Trophoblast cell (in vitro differentiated cells and primary cell): ENCODE measurements around the gene ZNF692.

Source experiments
- DNase-seq, 2 donors: peaks; one replicate each; pipeline ENCODE4 v3.0.0-alpha.2; 2016
- H2AFZ ChIP-seq: 2 replicates; pipeline ENCODE4 v1.6.1; 2013; ENCODE audit warnings: low read length, moderate library complexity, mild to moderate bottlenecking; ENCODE audit not compliant: insufficient read depth, poor library complexity
- H2AK5ac ChIP-seq: 2 replicates; pipeline ENCODE4 v1.6.1; 2013; ENCODE audit warnings: mild to moderate bottlenecking, low read length
- H2BK120ac ChIP-seq: 2 replicates; pipeline ENCODE4 v1.6.1; 2013; ENCODE audit warnings: low read length, mild to moderate bottlenecking, moderate library complexity; ENCODE audit not compliant: insufficient read depth, poor library complexity
- H2BK12ac ChIP-seq: 2 replicates; pipeline ENCODE4 v1.6.1; 2013; ENCODE audit warnings: mild to moderate bottlenecking, low read length, moderate library complexity
- H2BK5ac ChIP-seq: 2 replicates; pipeline ENCODE4 v1.6.1; 2013; ENCODE audit warnings: low read length, low read depth, moderate library complexity, mild to moderate bottlenecking; ENCODE audit not compliant: poor library complexity
- H3K14ac ChIP-seq: 2 replicates; pipeline ENCODE4 v1.6.1; 2013; ENCODE audit warnings: mild to moderate bottlenecking, low read length
- H3K18ac ChIP-seq: 2 replicates; pipeline ENCODE4 v1.6.1; 2013; ENCODE audit warnings: mild to moderate bottlenecking, low read length
- H3K23ac ChIP-seq: 2 replicates; pipeline ENCODE4 v1.6.1; 2013; ENCODE audit warnings: low read length
- H3K27ac ChIP-seq: 2 replicates; pipeline ENCODE4 v1.5.1; 2013; ENCODE audit warnings: low read depth, mild to moderate bottlenecking, inconsistent platforms, low read length, moderate library complexity
- H3K27me3 ChIP-seq: 2 replicates; pipeline ENCODE4 v1.6.1; 2013; ENCODE audit warnings: inconsistent platforms, mild to moderate bottlenecking, low read length, moderate library complexity; ENCODE audit not compliant: insufficient read depth
- H3K36me3 ChIP-seq, 2 experiments: 1 replicate in 1 of 2; 2 replicates in 1 of 2; pipeline ENCODE4 v1.6.1; 2013; ENCODE audit warnings: low read length in 2 of 2, mild to moderate bottlenecking in 2 of 2, moderate library complexity in 1 of 2; ENCODE audit not compliant: insufficient read depth in 2 of 2, control insufficient read depth in 1 of 2
- H3K4ac ChIP-seq: 2 replicates; pipeline ENCODE4 v1.6.1; 2013; ENCODE audit warnings: low read depth, mild to moderate bottlenecking, low read length, moderate library complexity
- H3K4me1 ChIP-seq, 2 experiments: 1 replicate in 1 of 2; 2 replicates in 1 of 2; pipeline ENCODE4 v1.6.1; 2013; ENCODE audit warnings: low read length in 2 of 2, mild to moderate bottlenecking in 2 of 2, moderate library complexity in 1 of 2; ENCODE audit not compliant: insufficient read depth in 2 of 2, control insufficient read depth in 1 of 2
- H3K4me2 ChIP-seq: 2 replicates; pipeline ENCODE4 v1.6.1; 2013; ENCODE audit warnings: inconsistent platforms, mild to moderate bottlenecking, low read length, moderate library complexity
- H3K4me3 ChIP-seq: 2 replicates; pipeline ENCODE4 v1.5.1; 2013; ENCODE audit warnings: mild to moderate bottlenecking, low read depth, low read length, inconsistent platforms
- H3K79me1 ChIP-seq: one replicate; pipeline ENCODE4 v1.6.1; 2013; ENCODE audit warnings: low read length
- H3K79me2 ChIP-seq: 2 replicates; pipeline ENCODE4 v1.6.1; 2013; ENCODE audit warnings: low read length, mild to moderate bottlenecking; ENCODE audit not compliant: control insufficient read depth, insufficient read depth, poor library complexity
- H3K9ac ChIP-seq: 2 replicates; pipeline ENCODE4 v1.6.1; 2013; ENCODE audit warnings: mild to moderate bottlenecking, low read length
- H3K9me3 ChIP-seq: 2 replicates; pipeline ENCODE4 v1.6.1; 2013; ENCODE audit warnings: low read depth, mild to moderate bottlenecking, control low read depth, inconsistent platforms, low read length; ENCODE audit not compliant: insufficient read depth
- H4K12ac ChIP-seq: 2 replicates; pipeline ENCODE4 v1.6.1; 2013; ENCODE audit warnings: low read depth, mild to moderate bottlenecking, low read length, moderate library complexity
- H4K8ac ChIP-seq: 2 replicates; pipeline ENCODE4 v1.6.1; 2013; ENCODE audit warnings: low read depth, mild to moderate bottlenecking, low read length, moderate library complexity
- H4K91ac ChIP-seq: one replicate; pipeline ENCODE4 v1.6.1; 2013; ENCODE audit warnings: low read depth, mild to moderate bottlenecking, low read length, moderate library complexity
- WGBS: extraction: QIAGEN DNeasy Blood & Tissue Kit; methylation state at CpG from one replicate; pipeline ENCODE4 v1.1.7; 2013; ENCODE audit warnings: missing lambda C conversion rate; ENCODE audit not compliant: insufficient read length, insufficient coverage; ENCODE audit errors: extremely low coverage; 5-methylcytosine and 5-hydroxymethylcytosine counted together

The ZNF692 gene

GRCh38 chr1:248905662-248906008 is 46.8 kb upstream of the ZNF692 start:
- Histone ChIP-seq H2BK12ac (no peak overlapping the region), H2BK5ac (peak overlapping the region; percentile 9), H3K18ac (no peak overlapping the region), H3K9ac (peak overlapping the region; percentile 78), H3K4ac (no peak overlapping the region), H3K4me1 (peaks cover 3 to 7% of the 10 kb centered on the region in 2 experiments), H3K27ac (peak overlapping the region; percentile 38), H3K4me3 (peak overlapping the region; percentile 61), H3K79me1 (peaks cover 12% of the 10 kb centered on the region), H4K8ac (peak overlapping the region; percentile 78), H3K4me2 (peak overlapping the region; percentile 58), H3K79me2 (peaks cover 6% of the 10 kb centered on the region), H2BK120ac (no peak overlapping the region), H3K27me3 (no peaks in the 10 kb centered on the region), H3K14ac (peak overlapping the region; percentile 71), H3K23ac (no peak overlapping the region), H2AK5ac (no peak overlapping the region), H3K36me3 (peaks cover 2 to 3% of the 10 kb centered on the region in 2 experiments), H2AFZ (peak overlapping the region; percentile 77), H4K12ac (peak overlapping the region; percentile 49), H4K91ac (peak overlapping the region; percentile 58), H3K9me3 (no peaks in the 10 kb centered on the region)
- no CpG with 5 or more reads among the region's 4 CpGs for WGBS
- no peak for DNase-seq

DNA sequence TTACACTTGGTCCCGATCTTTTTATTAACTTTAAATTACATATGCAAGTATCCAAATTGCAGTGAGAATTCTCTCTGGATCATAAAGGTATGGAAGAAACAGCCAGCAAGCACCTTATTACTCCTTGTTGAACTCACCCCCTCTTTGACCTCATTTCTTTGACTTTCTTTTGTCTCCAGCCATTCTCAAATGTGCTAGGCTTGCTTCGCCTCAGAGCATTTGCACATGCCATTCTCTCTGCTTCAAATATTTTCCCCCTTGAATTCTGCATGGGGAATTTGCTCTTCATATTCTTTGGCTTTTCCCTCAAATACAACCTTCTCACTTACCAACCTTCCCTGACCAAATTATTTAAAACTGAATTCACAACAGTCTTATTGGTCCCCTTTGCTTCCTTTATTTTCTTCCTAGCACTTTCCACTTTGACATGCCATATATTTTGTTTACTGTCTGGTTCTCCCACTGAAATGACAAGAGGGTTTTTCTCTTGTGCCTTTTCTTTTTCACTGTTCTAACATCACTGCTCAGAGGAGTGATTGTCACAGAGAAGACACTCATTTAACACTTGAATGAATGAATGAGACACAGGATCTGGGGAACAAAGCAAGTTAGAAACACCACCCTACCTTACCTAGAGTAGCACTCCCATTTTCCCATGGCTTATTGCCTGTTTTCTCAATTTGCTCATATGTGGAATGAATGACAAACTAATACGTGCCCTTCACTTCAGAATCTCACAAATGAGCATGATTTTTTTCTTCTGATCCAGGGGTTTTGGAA is 45.7 kb upstream of the ZNF692 start:
- no peaks in the 10 kb centered on the region for H3K27me3 ChIP-seq
- H2BK120ac ChIP-seq = no peak overlapping the region
- H2BK5ac ChIP-seq = no peak overlapping the region
- H3K23ac ChIP-seq = no peak overlapping the region
- no peak overlapping the region for H3K9ac ChIP-seq
- peaks cover 12% of the 10 kb centered on the region for H3K79me1 ChIP-seq
- H3K9me3 ChIP-seq = no peaks in the 10 kb centered on the region
- no peak overlapping the region for H3K27ac ChIP-seq
- no CpG with 5 or more reads among the region's 3 CpGs for WGBS
- H2AFZ ChIP-seq = no peak overlapping the region
- H2AK5ac ChIP-seq = no peak overlapping the region
- H3K14ac ChIP-seq = no peak overlapping the region
- peaks cover 3 to 7% of the 10 kb centered on the region in 2 experiments for H3K4me1 ChIP-seq
- H4K12ac ChIP-seq = no peak overlapping the region
- no peak overlapping the region for H3K4me3 ChIP-seq
- H3K18ac ChIP-seq = no peak overlapping the region
- DNase-seq = no peak
- H2BK12ac ChIP-seq = no peak overlapping the region
- peaks cover 6% of the 10 kb centered on the region for H3K79me2 ChIP-seq
- H3K4ac ChIP-seq = no peak overlapping the region
- H4K91ac ChIP-seq = no peak overlapping the region
- H3K36me3 ChIP-seq = no peaks in the 10 kb centered on the region
- H3K4me2 ChIP-seq = no peak overlapping the region
- no peak overlapping the region for H4K8ac ChIP-seq

DNA sequence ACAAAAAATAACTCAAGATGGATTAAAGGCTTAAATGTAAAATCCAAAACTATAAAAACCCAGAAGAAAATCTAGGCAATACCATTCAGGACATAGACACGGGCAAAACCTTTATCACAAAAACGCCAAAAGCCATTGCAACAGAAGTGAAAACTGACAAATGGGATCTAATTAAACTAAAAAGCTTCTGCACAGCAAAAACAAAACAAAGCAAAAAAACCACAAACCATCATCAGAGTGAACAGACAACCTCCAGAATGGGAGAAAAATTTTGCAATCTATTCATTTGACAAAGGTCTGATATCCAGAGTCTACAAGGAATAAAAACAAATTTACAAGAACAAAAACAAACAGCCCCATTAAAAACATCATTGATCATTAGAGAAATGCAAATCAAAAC is 42.7 kb upstream of the ZNF692 start:
- Histone ChIP-seq H3K4me3 (no peak overlapping the region), H3K79me2 (peaks cover 3% of the 10 kb centered on the region), H4K91ac (no peak overlapping the region), H3K4me2 (no peak overlapping the region), H2BK5ac (no peak overlapping the region), H3K27me3 (no peaks in the 10 kb centered on the region), H4K8ac (no peak overlapping the region), H3K36me3 (no peaks in the 10 kb centered on the region), H3K9me3 (no peaks in the 10 kb centered on the region), H4K12ac (no peak overlapping the region), H3K4ac (no peak overlapping the region), H2AFZ (no peak overlapping the region), H3K14ac (no peak overlapping the region), H2BK120ac (no peak overlapping the region), H3K9ac (no peak overlapping the region), H3K18ac (no peak overlapping the region), H3K79me1 (peaks cover 8% of the 10 kb centered on the region), H3K4me1 (no peaks in the 10 kb centered on the region), H3K23ac (no peak overlapping the region), H2BK12ac (no peak overlapping the region), H2AK5ac (no peak overlapping the region), H3K27ac (no peak overlapping the region)
- DNase-seq = no peak
- no CpG with 5 or more reads among the region's 2 CpGs for WGBS

- Histone ChIP-seq H2AK5ac (no peak overlapping the region), H4K91ac (no peak overlapping the region), H2BK12ac (no peak overlapping the region), H3K14ac (no peak overlapping the region), H3K9me3 (no peaks in the 10 kb centered on the region), H3K9ac (no peak overlapping the region), H3K18ac (no peak overlapping the region), H4K12ac (no peak overlapping the region), H3K4me1 (no peaks in the 10 kb centered on the region), H3K36me3 (no peaks in the 10 kb centered on the region), H2BK5ac (no peak overlapping the region), H3K4me3 (no peak overlapping the region), H2AFZ (no peak overlapping the region), H3K23ac (no peak overlapping the region), H3K4me2 (no peak overlapping the region), H4K8ac (no peak overlapping the region), H3K27me3 (no peaks in the 10 kb centered on the region), H2BK120ac (no peak overlapping the region), H3K79me1 (peaks cover 1% of the 10 kb centered on the region), H3K4ac (no peak overlapping the region), H3K27ac (no peak overlapping the region), H3K79me2 (no peaks in the 10 kb centered on the region)
- no peak for DNase-seq
- WGBS = no CpG with 5 or more reads among the region's 1 CpG
Observed at GRCh38 chr1:248900637-248901036, 41.8 kb upstream of the ZNF692 start.
